Prostate gland (tissue), 2 donors: ENCODE results near the gene HOXA11. TPM values are rescaled to one million over a fixed set of nuclear protein-coding genes. Genes with fewer than 3 reads are reported as not detected.

Source experiments
- DNase-seq: peaks from one replicate; pipeline ENCODE4 v3.0.0-alpha.2; 2019; ENCODE audit warnings: low spot score
- H3K27ac ChIP-seq, 2 donors: fragments of 200-600 bp; sonication (generic); 2 replicates each; pipeline ENCODE4 v1.5.1; 2017 to 2019
- H3K27me3 ChIP-seq: fragments of 200-600 bp; sonication (generic); replicated peaks from 2 replicates; pipeline ENCODE4 v1.5.1; 2019; ENCODE audit not compliant: insufficient read depth
- H3K36me3 ChIP-seq, 2 donors: fragments of 200-600 bp; sonication (generic); 1 replicate in 1 of 2; 2 replicates in 1 of 2; pipeline versions ENCODE4 v1.5.1 to v1.8.1; 2017 to 2019
- H3K4me1 ChIP-seq: fragments of 200-600 bp; sonication (generic); replicated peaks from 2 replicates; pipeline ENCODE4 v1.5.1; 2019
- H3K4me3 ChIP-seq, 2 donors: fragments of 200-600 bp; sonication (generic); 2 replicates each; pipeline ENCODE4 v1.5.1; 2017 to 2019
- H3K9me3 ChIP-seq: fragments of 200-600 bp; sonication (generic); 2 replicates; pipeline ENCODE4 v1.5.1; 2017
- POLR2A ChIP-seq: fragments of 450-650 bp; IDR thresholded peaks from one replicate; pipeline ENCODE4 v1.6.1; 2016; ENCODE audit warnings: antibody characterized with exemption, mild to moderate bottlenecking
- POLR2AphosphoS5 ChIP-seq: sonication (generic); formaldehyde crosslinking; IDR thresholded peaks from one replicate; pipeline ENCODE4 v1.6.1; 2017; ENCODE audit warnings: antibody characterized with exemption
- WGBS: methylation state at CpG from one replicate; pipeline ENCODE4 v1.1.5; 2018; 5-methylcytosine and 5-hydroxymethylcytosine counted together
- intact Hi-C: fragments of 100-400 bp; cut with DNase I; formaldehyde crosslinking; loops from one replicate; pipeline ENCODE4 v1.14.2; 2022
- total RNA-seq, 2 donors: library from RNA; depleted of rRNA; stranded (reverse); fragments of >200 nt; gene quantifications; one replicate each; pipeline ENCODE4 v1.1.0, GENCODE V29; 2016
- TF ChIP-seq, protein P1 (sequence below), 4 experiments: fragments of 200-600 bp in 2 of 4; fragments of 450-650 bp in 2 of 4; sonication (generic) in 2 of 4; IDR thresholded peaks; 1 replicate in 3 of 4; 2 replicates in 1 of 4; pipeline ENCODE4 v1.5.1; 2016 to 2019; ENCODE audit warnings: antibody characterized with exemption in 4 of 4, mild to moderate bottlenecking in 2 of 4, moderate library complexity in 2 of 4

HOXA11 gene
- total RNA-seq, 2 donors from 2014 or later, result 8.5 to 9.8 TPM

DNA sequence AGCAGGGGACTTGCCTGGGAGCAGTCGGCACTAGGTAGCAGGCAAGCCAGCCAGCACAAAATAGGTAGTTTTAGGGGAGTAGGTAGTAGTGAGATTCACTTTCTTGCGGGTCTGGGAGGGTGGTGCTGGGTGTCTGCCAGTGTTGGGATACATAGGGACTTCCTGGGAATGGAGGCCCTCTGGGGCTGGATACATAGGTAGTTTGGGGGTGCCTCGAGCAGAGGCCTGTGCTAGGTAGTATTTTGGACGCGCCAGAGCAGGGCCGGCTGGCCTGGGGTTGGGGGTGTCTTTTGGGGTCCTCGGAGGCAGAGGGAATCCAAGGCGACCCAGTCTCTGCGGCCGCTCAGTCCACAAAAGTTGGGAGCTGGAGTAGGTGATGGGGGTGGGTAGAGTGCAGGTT lies 30.7 kb downstream of the HOXA11 start:
- intact Hi-C loops, result loop anchor here (5.0 to 10.0 kb wide), 3 partner anchors 952 to 1290 kb away; partner anchors contain the start of genes CBX3 and HNRNPA2B1
- Histone ChIP-seq H3K27ac (no peak overlapping the region), H3K4me3 (no peak overlapping the region)

DNA sequence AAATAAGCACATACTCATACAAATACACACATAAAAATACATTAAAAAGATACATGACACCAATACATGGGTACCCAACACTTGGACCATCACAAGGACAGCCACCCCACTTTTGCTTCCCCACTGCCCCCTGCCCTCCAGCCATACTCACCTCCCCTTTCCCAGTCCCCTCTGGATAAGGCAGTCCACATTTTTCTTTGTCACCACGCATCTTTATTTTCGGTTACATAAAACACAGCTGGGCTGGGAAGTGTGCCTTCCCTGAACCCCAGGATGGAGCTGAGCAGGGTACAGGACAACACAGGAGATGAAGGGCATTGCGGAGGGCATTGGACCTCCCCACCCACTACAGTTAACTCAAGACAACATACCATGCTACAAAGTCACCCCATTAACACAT lies 31.5 kb downstream of the HOXA11 start:
- intact Hi-C loops, result loop anchor here (5.0 to 10.0 kb wide), 3 partner anchors 951 to 1289 kb away; partner anchors contain the start of genes CBX3 and HNRNPA2B1
- Histone ChIP-seq H3K9me3 (no peaks in the 10 kb centered on the region), H3K36me3 (no peaks in the 10 kb centered on the region), H3K4me1 (peaks cover 7% of the 10 kb centered on the region), H3K27me3 (no peaks in the 10 kb centered on the region), H3K27ac (no peak overlapping the region), H3K4me3 (no peak overlapping the region)
- no peak for DNase-seq
- 98% methylated on average over 3 of the region's 3 CpGs for WGBS
- no peak for TF ChIP-seq POLR2A
- no peak for TF ChIP-seq POLR2AphosphoS5

More for the DNA sequence above, 30.7 kb downstream of the HOXA11 start:
- no peak for DNase-seq
- H3K36me3 ChIP-seq, result no peaks in the 10 kb centered on the region
- peaks cover 6% of the 10 kb centered on the region for H3K4me1 ChIP-seq
- no peaks in the 10 kb centered on the region for H3K27me3 ChIP-seq
- no peak for TF ChIP-seq POLR2AphosphoS5
- no peak for TF ChIP-seq POLR2A
- TF ChIP-seq, protein P1, sequence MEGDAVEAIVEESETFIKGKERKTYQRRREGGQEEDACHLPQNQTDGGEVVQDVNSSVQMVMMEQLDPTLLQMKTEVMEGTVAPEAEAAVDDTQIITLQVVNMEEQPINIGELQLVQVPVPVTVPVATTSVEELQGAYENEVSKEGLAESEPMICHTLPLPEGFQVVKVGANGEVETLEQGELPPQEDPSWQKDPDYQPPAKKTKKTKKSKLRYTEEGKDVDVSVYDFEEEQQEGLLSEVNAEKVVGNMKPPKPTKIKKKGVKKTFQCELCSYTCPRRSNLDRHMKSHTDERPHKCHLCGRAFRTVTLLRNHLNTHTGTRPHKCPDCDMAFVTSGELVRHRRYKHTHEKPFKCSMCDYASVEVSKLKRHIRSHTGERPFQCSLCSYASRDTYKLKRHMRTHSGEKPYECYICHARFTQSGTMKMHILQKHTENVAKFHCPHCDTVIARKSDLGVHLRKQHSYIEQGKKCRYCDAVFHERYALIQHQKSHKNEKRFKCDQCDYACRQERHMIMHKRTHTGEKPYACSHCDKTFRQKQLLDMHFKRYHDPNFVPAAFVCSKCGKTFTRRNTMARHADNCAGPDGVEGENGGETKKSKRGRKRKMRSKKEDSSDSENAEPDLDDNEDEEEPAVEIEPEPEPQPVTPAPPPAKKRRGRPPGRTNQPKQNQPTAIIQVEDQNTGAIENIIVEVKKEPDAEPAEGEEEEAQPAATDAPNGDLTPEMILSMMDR (IDR thresholded peaks at IDR 0.05), result no peak
- WGBS, result 90% methylated on average over 10 of the region's 10 CpGs
- H3K9me3 ChIP-seq, result no peaks in the 10 kb centered on the region

DNA sequence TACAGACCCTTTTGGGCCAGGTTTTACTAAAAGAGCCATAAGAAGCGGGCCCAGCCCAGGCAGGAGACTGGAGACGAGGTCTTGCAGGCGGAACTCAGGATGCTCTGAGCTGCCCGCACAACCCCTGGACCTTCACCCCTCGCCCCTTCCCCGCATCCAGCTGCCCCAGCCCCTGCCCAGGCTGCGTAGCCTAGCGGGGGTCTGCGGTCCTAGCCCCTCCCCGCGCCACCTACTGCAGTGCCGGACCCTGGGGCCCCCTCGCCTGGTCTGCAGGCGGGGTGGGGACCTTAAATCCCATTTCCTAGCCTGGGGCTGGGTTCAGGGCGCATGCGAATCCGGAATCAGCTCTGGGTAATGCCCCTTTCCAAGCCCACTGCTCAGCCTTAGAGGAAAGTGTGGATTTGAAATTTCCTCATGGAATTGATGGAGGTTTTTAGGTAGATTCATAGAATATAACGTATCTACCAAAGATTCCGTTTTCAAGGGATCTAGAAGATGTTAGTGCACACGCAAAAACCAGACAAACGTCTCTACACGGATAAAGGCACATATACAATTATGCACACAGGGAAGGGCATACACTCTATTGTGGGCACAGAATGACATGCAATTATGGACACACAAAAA lies 32.1 kb downstream of the HOXA11 start:
- TF ChIP-seq, protein P1 (IDR thresholded peaks at IDR 0.05), result no peak
- H3K9me3 ChIP-seq, result no peaks in the 10 kb centered on the region
- no peak for DNase-seq
- intact Hi-C loops, result loop anchor here (5.0 to 10.0 kb wide), 3 partner anchors 951 to 1288 kb away; partner anchors contain the start of genes CBX3 and HNRNPA2B1
- peak overlapping the region; percentile 85 to 87 for H3K27ac ChIP-seq
- WGBS, result 69% methylated on average over 22 of the region's 22 CpGs
- H3K36me3 ChIP-seq, result no peaks in the 10 kb centered on the region
- peak overlapping the region; percentile 39 to 44 for H3K4me3 ChIP-seq
- H3K27me3 ChIP-seq, result no peaks in the 10 kb centered on the region
- peaks cover 7% of the 10 kb centered on the region for H3K4me1 ChIP-seq

DNA sequence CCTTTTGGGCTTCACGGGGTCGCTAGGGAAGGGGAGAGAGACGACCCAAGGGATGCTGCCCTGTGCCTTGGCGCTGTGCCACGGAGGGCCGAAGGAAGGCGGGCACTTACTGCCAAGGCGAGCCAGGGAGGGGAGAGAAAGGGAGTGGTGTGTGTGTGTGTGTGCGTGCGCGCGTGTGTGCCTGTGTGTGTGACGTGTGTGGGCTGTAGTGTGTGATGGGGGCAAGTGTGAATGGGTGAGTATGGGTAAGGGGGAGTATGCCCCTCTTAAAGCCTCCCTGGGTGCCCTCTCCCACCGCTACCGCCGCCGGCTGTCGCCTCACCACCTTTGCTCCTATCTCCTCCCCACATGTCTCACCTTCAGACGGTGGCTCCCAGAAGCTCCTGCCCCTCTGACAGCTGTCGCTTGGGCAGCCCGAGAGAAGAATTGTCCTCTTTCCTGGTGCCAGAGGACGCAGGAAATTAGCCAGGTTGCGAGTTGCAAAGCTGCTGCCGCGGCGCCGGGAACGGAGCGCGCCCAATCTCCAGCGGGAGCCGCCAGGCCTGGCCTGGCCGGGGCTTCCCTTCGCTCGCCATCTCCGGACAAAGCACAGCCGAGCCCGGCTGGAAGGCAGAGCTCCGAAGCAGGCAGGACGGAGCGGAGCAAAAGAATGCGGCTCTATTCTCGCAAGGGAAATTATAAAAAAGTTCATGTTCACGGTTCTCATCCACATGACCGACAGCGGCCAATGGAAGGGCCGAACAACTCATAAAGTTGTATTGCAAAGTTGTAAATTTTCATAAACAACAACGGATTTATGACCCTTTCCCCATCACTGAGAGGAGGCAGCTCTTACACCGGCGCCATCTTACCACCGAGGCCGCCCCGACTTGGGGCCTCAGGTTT lies 32.9 kb downstream of the HOXA11 start, which contains the start of gene HOXA3:
TSS of gene HOXA3 (minus strand) at position 653 of the 885 bp plus-strand sequence. CDS start 41,943 bp downstream, outside the sequence.
- H3K4me1 ChIP-seq, result peaks cover 7% of the 10 kb centered on the region
- H3K27ac ChIP-seq, result peak within 1 kb of the TSS; percentile 85 to 87
- DNase-seq, result no peak
- no peaks in the 10 kb centered on the region for H3K9me3 ChIP-seq
- no peaks in the 10 kb centered on the region for H3K27me3 ChIP-seq
- no peaks in the 10 kb centered on the region for H3K36me3 ChIP-seq
- peak; percentile 64 for TF ChIP-seq POLR2AphosphoS5
- TF ChIP-seq POLR2A, result peak; percentile 21
- TF ChIP-seq, protein P1 (IDR thresholded peaks at IDR 0.05), result no peak
- intact Hi-C loops, result loop anchor here (5.0 to 10.0 kb wide), 3 partner anchors 950 to 1287 kb away; partner anchors contain the start of genes CBX3 and HNRNPA2B1
- 22% methylated on average over 53 of the region's 53 CpGs for WGBS
- peak within 1 kb of the TSS; percentile 39 to 44 for H3K4me3 ChIP-seq

DNA sequence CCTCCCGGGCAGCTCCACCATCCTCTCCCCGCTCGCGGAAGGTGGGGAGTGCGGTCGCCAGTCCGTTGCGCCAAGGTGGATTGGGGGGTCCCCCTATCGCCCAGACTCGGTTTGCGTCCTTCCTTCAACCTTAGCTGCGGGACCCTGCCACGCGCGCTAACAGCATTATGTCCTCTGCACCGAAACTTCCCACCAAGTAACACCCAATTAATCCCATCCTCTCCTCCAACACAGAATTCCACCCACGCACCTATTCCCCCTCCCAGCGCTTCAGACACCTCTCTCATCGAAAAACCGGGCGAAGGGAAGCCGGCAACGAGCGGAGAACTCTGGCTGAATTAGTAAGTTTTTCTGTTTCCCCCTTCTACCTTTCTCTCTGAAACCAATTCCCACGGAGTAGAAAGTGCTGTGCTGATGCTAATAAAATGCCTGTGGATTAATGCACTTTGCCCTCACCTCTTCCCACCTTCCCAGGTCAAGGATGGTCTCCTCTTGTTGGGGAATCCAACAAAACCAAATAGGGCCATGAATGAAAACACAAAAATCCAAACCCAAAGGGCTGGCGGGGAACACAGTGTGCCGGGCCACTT lies 33.6 kb downstream of the HOXA11 start:
- H3K4me3 ChIP-seq, result peak overlapping the region; percentile 39 to 44
- no peaks in the 10 kb centered on the region for H3K27me3 ChIP-seq
- H3K4me1 ChIP-seq, result peaks cover 7% of the 10 kb centered on the region
- H3K27ac ChIP-seq, result peak overlapping the region; percentile 85 to 87
- no peak for DNase-seq
- intact Hi-C loops, result loop anchor here (5.0 to 10.0 kb wide), 3 partner anchors 949 to 1287 kb away; partner anchors contain the start of genes CBX3 and HNRNPA2B1
- TF ChIP-seq, protein P1 (IDR thresholded peaks at IDR 0.05), result no peak
- TF ChIP-seq POLR2AphosphoS5, result no peak
- no peak for TF ChIP-seq POLR2A
- H3K36me3 ChIP-seq, result no peaks in the 10 kb centered on the region
- 8% methylated on average over 27 of the region's 27 CpGs for WGBS
- H3K9me3 ChIP-seq, result no peaks in the 10 kb centered on the region
